ENCODE measurements around the gene CFAP97D2.

Gene CFAP97D2

GRCh38 chr13:114200399-114200911 lies 21.4 kb downstream of the CFAP97D2 start:
- DNase-seq, result no peak

GRCh38 chr13:114202581-114202980 lies 23.5 kb downstream of the CFAP97D2 start:
- DNase-seq, result no peak

GRCh38 chr13:114203536-114203935 lies 24.5 kb downstream of the CFAP97D2 start:
- peak in 1 of 2 experiments; percentile 15 for DNase-seq

- no peak for DNase-seq
Observed at GRCh38 chr13:114204894-114205293, 25.8 kb downstream of the CFAP97D2 start.

- no peak for DNase-seq
Observed at GRCh38 chr13:114208134-114208533, 29.1 kb downstream of the CFAP97D2 start.

- no peak for DNase-seq
Observed at GRCh38 chr13:114211446-114212157, 32.5 kb downstream of the CFAP97D2 start.

- DNase-seq, result no peak
Observed at GRCh38 chr13:114212158-114212495, 33.1 kb downstream of the CFAP97D2 start.

- no peak for DNase-seq
Observed at GRCh38 chr13:114213980-114214379, 34.9 kb downstream of the CFAP97D2 start.

- DNase-seq, result no peak
Observed at GRCh38 chr13:114219392-114219791, 40.3 kb downstream of the CFAP97D2 start.

- DNase-seq, result no peak
Observed at GRCh38 chr13:114222461-114222968, 43.5 kb downstream of the CFAP97D2 start.

GRCh38 chr13:114224201-114224600 lies 45.1 kb downstream of the CFAP97D2 start:
- no peak for DNase-seq

GRCh38 chr13:114225610-114226009 lies 46.6 kb downstream of the CFAP97D2 start:
- DNase-seq, result no peak

- no peak for DNase-seq
Observed at GRCh38 chr13:114226088-114226487, 47.0 kb downstream of the CFAP97D2 start.

- peak; percentile 49 to 79 for DNase-seq
Observed at GRCh38 chr13:114226699-114227323, 47.8 kb downstream of the CFAP97D2 start.

- no peak for DNase-seq
Observed at GRCh38 chr13:114227528-114227927, 48.5 kb downstream of the CFAP97D2 start.

- DNase-seq, result no peak
Observed at GRCh38 chr13:114228176-114228575, 49.1 kb downstream of the CFAP97D2 start.

GRCh38 chr13:114229506-114229905 lies 50.4 kb downstream of the CFAP97D2 start:
- DNase-seq, result no peak

- no peak for DNase-seq
Observed at GRCh38 chr13:114230117-114230516, 51.1 kb downstream of the CFAP97D2 start.

GRCh38 chr13:114230575-114230974 lies 51.5 kb downstream of the CFAP97D2 start:
- no peak for DNase-seq

GRCh38 chr13:114231886-114232285 lies 52.8 kb downstream of the CFAP97D2 start:
- no peak for DNase-seq

- no peak for DNase-seq
Observed at GRCh38 chr13:114234266-114234644, 55.2 kb downstream of the CFAP97D2 start.

GRCh38 chr13:114234645-114235421 lies 55.8 kb downstream of the CFAP97D2 start, which contains the start of gene CDC16:
CDC16 (plus strand) TSS chr13:114234897; CDS start chr13:114235085, 188 bp downstream.
- DNase-seq, result peak; percentile 83 to 91

- no peak for DNase-seq
Observed at GRCh38 chr13:114235697-114236096, 56.6 kb downstream of the CFAP97D2 start.
